ENCODE results near the gene ARMH1. TPM values are rescaled to one million over a fixed set of nuclear protein-coding genes. Genes with fewer than 3 reads are reported as not detected.

The ARMH1 gene
- total and polyA plus RNA-seq, 4 donors, result 0.63 to 6.7 (median 1.8) TPM

DNA sequence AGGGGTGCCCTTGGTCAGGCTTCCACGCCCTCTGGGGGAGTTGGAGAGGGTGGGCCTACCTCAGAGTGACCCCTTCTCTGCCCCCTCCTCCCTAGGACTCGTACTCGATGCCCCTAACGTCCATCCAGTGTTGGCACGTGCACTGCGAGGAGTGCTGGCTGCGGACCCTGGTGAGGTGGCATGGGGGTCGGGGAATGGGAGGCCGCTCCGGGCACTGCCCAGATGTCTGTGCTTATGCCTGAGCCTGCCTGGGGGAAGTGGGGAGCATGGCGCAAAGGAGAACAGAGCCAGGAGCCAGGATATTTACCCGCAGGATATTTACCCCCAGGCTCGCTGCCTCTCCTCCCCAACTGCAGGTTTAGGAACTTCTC lies 24.7 kb upstream of the ARMH1 start:
- Histone ChIP-seq H3K9me3 (ENCODE audit: control insufficient read depth, low read length) (no peaks in the 10 kb centered on the region), H3K4me3 (ENCODE audit: low read length in 2 of 2) (no peak overlapping the region), H3K36me3 (ENCODE audit: control insufficient read depth in 1 of 2, insufficient read depth in 2 of 2, low read length in 1 of 2) (peaks cover 0 to 5% of the 10 kb centered on the region in 2 donors), H3K27ac (ENCODE audit: low read depth in 1 of 2, low read length in 2 of 2) (no peak overlapping the region), H3K4me1 (ENCODE audit: control insufficient read depth in 1 of 2, insufficient read depth in 2 of 2, low read length in 2 of 2) (no peaks in the 10 kb centered on the region), H3K27me3 (ENCODE audit: control insufficient read depth in 1 of 2, insufficient read depth in 2 of 2, low read length in 1 of 2) (no peaks in the 10 kb centered on the region)
- intact Hi-C loops (cut with DNase I), result loop anchor here (10.0 kb wide), 2 partner anchors 275 to 425 kb away; no protein-coding TSS in a partner anchor
- ATAC-seq (ENCODE audit: low FRiP score) (no peak), DNase-seq (peak in 1 of 2 donors; percentile 67)
- 91 to 93% methylated on average over 13 of the region's 13 CpGs for WGBS, 2 donors

DNA sequence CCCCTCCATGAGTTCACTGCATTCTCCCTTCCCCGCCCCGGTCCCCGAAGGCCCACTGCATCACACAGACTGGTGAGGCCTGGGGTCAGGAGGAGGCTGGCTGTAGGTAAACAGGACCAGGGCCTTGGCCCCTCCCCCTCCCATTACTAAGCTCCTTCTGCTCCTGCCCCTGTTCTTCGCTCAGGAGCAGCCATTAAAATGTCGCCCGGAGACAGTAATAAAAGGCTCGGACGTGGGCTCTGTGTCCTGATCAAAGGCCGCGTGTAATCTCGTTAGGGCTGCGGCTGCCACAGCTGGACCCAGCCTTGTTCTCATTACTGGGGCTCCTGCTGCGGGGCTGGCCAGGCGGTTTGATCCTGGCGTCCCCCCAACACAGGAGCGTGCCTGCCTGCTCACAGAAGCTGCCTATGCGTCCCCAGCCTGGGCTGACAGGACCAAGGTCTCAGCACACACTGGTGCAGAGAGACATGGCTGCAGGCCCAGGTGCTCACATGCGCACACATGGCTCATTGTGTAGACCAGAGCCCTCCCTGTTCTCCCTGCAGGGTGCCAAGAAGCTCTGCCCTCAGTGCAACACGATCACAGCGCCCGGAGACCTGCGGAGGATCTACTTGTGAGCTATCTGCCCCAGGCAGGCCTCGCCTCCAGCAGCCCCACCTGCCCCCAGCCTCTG lies 24.2 kb upstream of the ARMH1 start:
- Histone ChIP-seq H3K36me3 (ENCODE audit: control insufficient read depth in 1 of 2, insufficient read depth in 2 of 2, low read length in 1 of 2) (peaks cover 0 to 5% of the 10 kb centered on the region in 2 donors), H3K9me3 (ENCODE audit: control insufficient read depth, low read length) (no peaks in the 10 kb centered on the region), H3K27ac (ENCODE audit: low read depth in 1 of 2, low read length in 2 of 2) (no peak overlapping the region), H3K27me3 (ENCODE audit: control insufficient read depth in 1 of 2, insufficient read depth in 2 of 2, low read length in 1 of 2) (no peaks in the 10 kb centered on the region), H3K4me1 (ENCODE audit: control insufficient read depth in 1 of 2, insufficient read depth in 2 of 2, low read length in 2 of 2) (no peaks in the 10 kb centered on the region), H3K4me3 (ENCODE audit: low read length in 2 of 2) (no peak overlapping the region)
- no peak for ATAC-seq (ENCODE audit: low FRiP score)
- 85 to 89% methylated on average over 23 of the region's 23 CpGs for WGBS, 2 donors
- intact Hi-C loops (cut with DNase I), result loop anchor here (10.0 kb wide), 2 partner anchors 275 to 425 kb away; no protein-coding TSS in a partner anchor
- peak in 1 of 2 donors; percentile 72 for DNase-seq

DNA sequence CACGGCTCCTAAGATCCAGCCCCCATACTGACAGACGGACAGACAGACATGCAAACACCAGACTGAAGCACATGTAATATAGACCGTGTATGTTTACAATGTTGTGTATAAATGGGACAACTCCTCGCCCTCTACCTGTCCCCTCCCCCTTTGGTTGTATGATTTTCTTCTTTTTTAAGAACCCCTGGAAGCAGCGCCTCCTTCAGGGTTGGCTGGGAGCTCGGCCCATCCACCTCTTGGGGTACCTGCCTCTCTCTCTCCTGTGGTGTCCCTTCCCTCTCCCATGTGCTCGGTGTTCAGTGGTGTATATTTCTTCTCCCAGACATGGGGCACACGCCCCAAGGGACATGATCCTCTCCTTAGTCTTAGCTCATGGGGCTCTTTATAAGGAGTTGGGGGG lies 23.4 kb upstream of the ARMH1 start:
- intact Hi-C loops (cut with DNase I), result loop anchor here (10.0 kb wide), 2 partner anchors 276 to 426 kb away; no protein-coding TSS in a partner anchor
- Histone ChIP-seq H3K9me3 (ENCODE audit: control insufficient read depth, low read length) (no peaks in the 10 kb centered on the region), H3K36me3 (ENCODE audit: control insufficient read depth in 1 of 2, insufficient read depth in 2 of 2, low read length in 1 of 2) (peaks cover 0 to 5% of the 10 kb centered on the region in 2 donors), H3K27ac (ENCODE audit: low read depth in 1 of 2, low read length in 2 of 2) (no peak overlapping the region), H3K4me1 (ENCODE audit: control insufficient read depth in 1 of 2, insufficient read depth in 2 of 2, low read length in 2 of 2) (no peaks in the 10 kb centered on the region), H3K27me3 (ENCODE audit: control insufficient read depth in 1 of 2, insufficient read depth in 2 of 2, low read length in 1 of 2) (no peaks in the 10 kb centered on the region), H3K4me3 (ENCODE audit: low read length in 2 of 2) (no peak overlapping the region)
- no peak for ATAC-seq (ENCODE audit: low FRiP score)
- DNase-seq, result no peak
- 78 to 91% methylated on average over 8 of the region's 8 CpGs for WGBS, 2 donors

DNA sequence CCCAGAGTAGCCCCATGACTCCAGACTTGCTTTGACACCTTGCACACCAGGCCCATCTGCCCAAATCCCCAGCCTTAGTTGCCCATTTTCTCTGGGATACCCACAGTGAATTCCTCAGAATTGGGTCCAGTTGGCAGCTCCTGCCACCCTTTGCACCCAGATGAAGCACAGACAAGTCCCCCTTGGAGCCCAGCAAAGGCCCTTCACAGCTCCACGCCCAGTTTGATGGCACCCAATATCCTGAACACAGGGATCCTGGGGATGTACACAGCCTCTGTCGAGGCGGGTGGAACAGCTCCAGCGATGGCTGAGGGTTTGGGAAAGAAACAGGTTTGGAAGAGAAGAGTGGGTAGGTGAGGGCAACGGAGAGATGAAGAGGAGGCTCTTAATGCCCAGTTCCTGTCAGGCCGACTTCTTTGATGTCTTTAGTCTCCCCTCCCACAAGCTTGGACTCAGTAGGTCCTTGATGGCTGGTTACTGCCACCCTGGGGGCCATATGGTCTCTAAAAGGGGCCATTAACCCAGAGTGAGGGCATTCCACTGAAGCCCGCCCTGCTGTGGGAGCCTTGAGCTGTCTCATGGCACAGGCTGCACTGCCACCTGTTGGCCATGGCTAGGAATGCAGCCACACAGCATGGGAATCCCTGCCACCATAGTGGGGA lies 21.9 kb upstream of the ARMH1 start:
- H3K36me3 ChIP-seq (ENCODE audit: control insufficient read depth in 1 of 2, insufficient read depth in 2 of 2, low read length in 1 of 2), result peaks cover 0 to 5% of the 10 kb centered on the region in 2 donors
- H3K9me3 ChIP-seq (ENCODE audit: control insufficient read depth, low read length), result no peaks in the 10 kb centered on the region
- no peaks in the 10 kb centered on the region for H3K27me3 ChIP-seq (ENCODE audit: control insufficient read depth in 1 of 2, insufficient read depth in 2 of 2, low read length in 1 of 2)
- H3K4me3 ChIP-seq (ENCODE audit: low read length in 2 of 2), result no peak overlapping the region
- H3K27ac ChIP-seq (ENCODE audit: low read depth in 1 of 2, low read length in 2 of 2), result no peak overlapping the region
- ATAC-seq (ENCODE audit: low FRiP score), result peak; percentile 92
- intact Hi-C loops (cut with DNase I), result loop anchor here (1.0 to 10.0 kb wide), 3 partner anchors 43 to 428 kb away; no protein-coding TSS in a partner anchor
- peak; percentile 80 to 93 for DNase-seq
- H3K4me1 ChIP-seq (ENCODE audit: control insufficient read depth in 1 of 2, insufficient read depth in 2 of 2, low read length in 2 of 2), result no peaks in the 10 kb centered on the region
- 40 to 45% methylated on average over 7 of the region's 7 CpGs for WGBS, 2 donors

DNA sequence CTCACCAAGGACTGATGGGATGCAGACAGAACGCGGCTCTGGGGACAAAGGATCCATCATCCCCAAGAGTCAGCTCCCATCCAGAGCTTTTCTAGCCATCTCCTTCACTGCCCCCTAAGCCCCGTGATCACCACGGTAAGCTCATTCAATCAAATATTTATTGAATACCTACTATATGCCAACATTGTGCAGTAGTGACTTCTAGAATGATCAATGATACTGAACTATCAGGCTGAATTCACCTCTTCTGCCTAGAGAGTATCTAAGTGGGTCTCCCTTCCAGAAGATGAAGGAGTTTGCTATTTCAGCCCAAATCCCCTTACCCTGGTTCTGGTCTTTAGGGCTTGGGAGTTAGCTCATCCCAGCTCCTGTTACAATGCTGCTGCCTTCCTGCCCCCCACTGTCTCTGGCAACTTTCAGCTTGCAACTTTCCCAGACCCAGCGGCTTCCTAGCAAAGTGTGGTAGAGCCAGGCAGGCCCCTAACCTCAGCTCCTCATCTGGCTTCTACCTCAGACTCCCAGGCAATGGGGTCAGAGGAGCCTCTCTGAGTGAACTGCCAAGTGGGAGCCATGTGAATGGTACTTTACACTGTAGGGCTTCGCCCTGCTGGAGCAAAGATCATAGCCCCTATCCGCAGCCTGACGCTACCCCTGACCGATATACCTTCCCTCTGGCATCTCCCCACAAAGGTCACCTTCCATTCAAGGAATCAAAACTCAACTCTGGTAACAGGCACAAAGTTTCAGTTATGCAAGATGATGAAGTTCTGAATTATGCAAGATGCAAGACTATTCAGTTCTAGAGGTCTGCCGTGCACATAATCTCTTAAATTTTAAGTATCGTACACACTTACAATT lies 21.2 kb upstream of the ARMH1 start:
- no peak overlapping the region for H3K27ac ChIP-seq (ENCODE audit: low read depth in 1 of 2, low read length in 2 of 2)
- intact Hi-C loops (cut with DNase I), result loop anchor here (1.0 to 10.0 kb wide), 3 partner anchors 44 to 429 kb away; no protein-coding TSS in a partner anchor
- no peak overlapping the region for H3K4me3 ChIP-seq (ENCODE audit: low read length in 2 of 2)
- H3K4me1 ChIP-seq (ENCODE audit: control insufficient read depth in 1 of 2, insufficient read depth in 2 of 2, low read length in 2 of 2), result no peaks in the 10 kb centered on the region
- DNase-seq, result peak in 1 of 2 donors; percentile 61
- no peaks in the 10 kb centered on the region for H3K27me3 ChIP-seq (ENCODE audit: control insufficient read depth in 1 of 2, insufficient read depth in 2 of 2, low read length in 1 of 2)
- no peak for ATAC-seq (ENCODE audit: low FRiP score)
- H3K36me3 ChIP-seq (ENCODE audit: control insufficient read depth in 1 of 2, insufficient read depth in 2 of 2, low read length in 1 of 2), result peaks cover 0 to 5% of the 10 kb centered on the region in 2 donors
- H3K9me3 ChIP-seq (ENCODE audit: control insufficient read depth, low read length), result no peaks in the 10 kb centered on the region
- WGBS, 2 donors, result 57 to 60% methylated on average over 11 of the region's 11 CpGs

DNA sequence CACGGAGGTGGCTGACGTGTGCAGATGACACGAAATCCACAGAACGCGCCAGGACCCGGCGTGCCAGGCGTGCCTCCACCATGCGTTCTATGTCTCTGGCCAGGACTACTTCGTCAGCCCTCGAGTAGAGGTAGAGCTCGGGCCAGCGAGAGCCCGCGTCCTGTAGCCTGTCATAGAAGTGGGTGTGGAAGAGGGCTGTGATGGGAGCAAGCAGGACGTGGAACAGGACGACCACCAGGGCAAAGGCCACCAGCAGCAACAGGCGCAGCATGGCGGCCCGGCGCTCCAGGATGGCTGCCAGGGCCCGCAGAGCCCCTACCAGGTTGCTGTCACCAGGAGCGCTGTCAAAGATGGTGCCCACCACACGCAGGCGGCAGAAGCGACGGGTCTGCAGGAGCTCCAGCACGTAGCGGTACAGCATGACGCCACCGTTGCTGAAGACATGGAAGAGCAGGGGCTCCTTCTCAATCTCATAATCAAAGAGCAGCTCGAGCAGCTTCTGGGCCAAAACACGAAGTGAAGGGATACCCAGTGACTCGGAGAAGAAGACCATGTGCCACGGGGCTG lies 19.8 kb upstream of the ARMH1 start:
- intact Hi-C loops (cut with DNase I), result loop anchor here (10.0 kb wide), 2 partner anchors 280 to 430 kb away; no protein-coding TSS in a partner anchor
- DNase-seq, result no peak
- Histone ChIP-seq H3K4me1 (ENCODE audit: control insufficient read depth in 1 of 2, insufficient read depth in 2 of 2, low read length in 2 of 2) (no peaks in the 10 kb centered on the region), H3K9me3 (ENCODE audit: control insufficient read depth, low read length) (no peaks in the 10 kb centered on the region), H3K27ac (ENCODE audit: low read depth in 1 of 2, low read length in 2 of 2) (no peak overlapping the region), H3K4me3 (ENCODE audit: low read length in 2 of 2) (no peak overlapping the region), H3K36me3 (ENCODE audit: control insufficient read depth in 1 of 2, insufficient read depth in 2 of 2, low read length in 1 of 2) (peaks cover 0 to 4% of the 10 kb centered on the region in 2 donors), H3K27me3 (ENCODE audit: control insufficient read depth in 1 of 2, insufficient read depth in 2 of 2, low read length in 1 of 2) (no peaks in the 10 kb centered on the region)
- 93 to 94% methylated on average over 35 of the region's 35 CpGs for WGBS, 2 donors
- no peak for ATAC-seq (ENCODE audit: low FRiP score)

DNA sequence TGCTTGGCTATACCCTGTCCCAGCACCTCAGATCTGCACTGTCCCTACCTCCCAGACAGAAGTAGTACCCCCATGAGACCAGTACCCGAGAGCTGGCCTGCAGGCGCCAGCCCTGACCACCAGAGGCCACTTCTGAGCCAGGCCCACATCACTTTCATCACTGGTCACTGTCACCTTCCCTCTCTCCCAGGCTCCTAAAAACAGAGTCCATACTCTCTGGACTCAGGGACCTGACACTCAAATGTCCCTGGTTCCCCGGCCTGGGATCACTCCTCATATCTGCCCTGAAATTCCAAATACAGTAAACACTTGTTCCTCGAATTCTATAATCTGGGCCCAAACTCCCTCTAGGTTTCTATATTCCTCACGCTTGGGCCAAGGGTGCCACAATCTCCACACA lies 18.9 kb upstream of the ARMH1 start:
- ATAC-seq (ENCODE audit: low FRiP score), result no peak
- H3K4me1 ChIP-seq (ENCODE audit: control insufficient read depth in 1 of 2, insufficient read depth in 2 of 2, low read length in 2 of 2), result no peaks in the 10 kb centered on the region
- H3K36me3 ChIP-seq (ENCODE audit: control insufficient read depth in 1 of 2, insufficient read depth in 2 of 2, low read length in 1 of 2), result peaks cover 0 to 2% of the 10 kb centered on the region in 2 donors

DNA sequence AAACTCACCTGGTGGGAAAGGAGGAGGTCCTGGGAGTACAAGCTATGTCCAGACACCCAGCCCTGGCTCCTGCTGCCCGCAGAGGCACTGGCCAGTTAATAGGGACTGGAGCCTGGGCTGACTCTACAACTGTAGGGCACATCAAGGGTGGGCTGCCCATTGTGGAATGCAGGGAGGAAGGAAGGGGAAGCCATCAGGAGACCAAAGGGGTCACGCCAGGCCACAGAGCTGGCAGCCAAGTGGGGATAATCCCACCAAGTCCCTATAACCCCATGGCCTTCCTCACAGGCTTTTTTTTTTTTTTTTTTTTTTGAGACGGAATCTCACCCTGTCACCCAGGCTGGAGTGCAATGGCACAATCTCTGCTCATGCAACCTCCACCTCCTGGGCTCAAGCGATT lies 14.9 kb upstream of the ARMH1 start:
- no peaks in the 10 kb centered on the region for H3K4me1 ChIP-seq (ENCODE audit: control insufficient read depth in 1 of 2, insufficient read depth in 2 of 2, low read length in 2 of 2)
- H3K36me3 ChIP-seq (ENCODE audit: control insufficient read depth in 1 of 2, insufficient read depth in 2 of 2, low read length in 1 of 2), result no peaks in the 10 kb centered on the region
- H3K4me3 ChIP-seq (ENCODE audit: low read length in 2 of 2), result no peak overlapping the region
- no peaks in the 10 kb centered on the region for H3K9me3 ChIP-seq (ENCODE audit: control insufficient read depth, low read length)
- 95 to 96% methylated on average over 4 of the region's 4 CpGs for WGBS, 2 donors
- DNase-seq (no peak), ATAC-seq (ENCODE audit: low FRiP score) (no peak)
- no peaks in the 10 kb centered on the region for H3K27me3 ChIP-seq (ENCODE audit: control insufficient read depth in 1 of 2, insufficient read depth in 2 of 2, low read length in 1 of 2)
- H3K27ac ChIP-seq (ENCODE audit: low read depth in 1 of 2, low read length in 2 of 2), result no peak overlapping the region
- intact Hi-C loops (cut with DNase I), result loop anchor here (10.0 kb wide), 2 partner anchors 285 to 435 kb away; no protein-coding TSS in a partner anchor

More for the DNA sequence above, 18.9 kb upstream of the ARMH1 start:
- peak in 1 of 2 donors; percentile 11 for DNase-seq
- Histone ChIP-seq H3K27me3 (ENCODE audit: control insufficient read depth in 1 of 2, insufficient read depth in 2 of 2, low read length in 1 of 2) (no peaks in the 10 kb centered on the region), H3K27ac (ENCODE audit: low read depth in 1 of 2, low read length in 2 of 2) (no peak overlapping the region), H3K9me3 (ENCODE audit: control insufficient read depth, low read length) (no peaks in the 10 kb centered on the region), H3K4me3 (ENCODE audit: low read length in 2 of 2) (no peak overlapping the region)
- 68 to 72% methylated on average over 5 of the region's 5 CpGs for WGBS, 2 donors
- intact Hi-C loops (cut with DNase I), result loop anchor here (10.0 kb wide), 2 partner anchors 281 to 431 kb away; no protein-coding TSS in a partner anchor

All from aorta (tissue), 5 donors.